GM23338 (cell line): ENCODE measurements around the gene MAPK13. TPM values are rescaled to one million over a fixed set of nuclear protein-coding genes. Genes with fewer than 3 reads are reported as not detected.
"Not testable (repeated sequence)": the region's sequence is repeated elsewhere in the genome, so short reads cannot be mapped to it uniquely, and the experiment has no call there.

Source experiments
- ATAC-seq: fragments of 200-7000 bp; cut with Tn5 transposase; 3 replicates; pipeline ENCODE4 v1.9.1; 2020
- DNase-seq: peaks from one replicate; pipeline ENCODE4 v3.0.0-alpha.2; 2015; ENCODE audit warnings: low spot score
- H2AFZ ChIP-seq: fragments of 200-600 bp; sonication (generic); 2 replicates; pipeline ENCODE4 v1.8.0; 2016; ENCODE audit warnings: antibody characterized with exemption, mild to moderate bottlenecking, moderate library complexity
- H3F3A ChIP-seq: fragments of 200-600 bp; sonication (generic); replicated peaks from 2 replicates; pipeline ENCODE4 v1.8.0; 2017; ENCODE audit warnings: antibody characterized with exemption, mixed run types, low read depth
- H3K27ac ChIP-seq: fragments of 200-600 bp; sonication (generic); 2 replicates; pipeline ENCODE4 v1.6.1; 2016; ENCODE audit warnings: low read depth
- H3K27me3 ChIP-seq: fragments of 200-600 bp; sonication (generic); 2 replicates; pipeline ENCODE4 v1.8.0; 2016; ENCODE audit warnings: mild to moderate bottlenecking, mixed run types, moderate library complexity; ENCODE audit not compliant: insufficient read depth
- H3K36me3 ChIP-seq: fragments of 200-600 bp; sonication (generic); 2 replicates; pipeline ENCODE4 v1.8.0; 2016; ENCODE audit warnings: mild to moderate bottlenecking; ENCODE audit not compliant: insufficient read depth
- H3K4me1 ChIP-seq: fragments of 200-600 bp; sonication (generic); 2 replicates; pipeline ENCODE4 v1.8.0; 2016; ENCODE audit warnings: mild to moderate bottlenecking, moderate library complexity; ENCODE audit not compliant: insufficient read depth
- H3K4me2 ChIP-seq: fragments of 200-600 bp; sonication (generic); 2 replicates; pipeline ENCODE4 v1.7.1; 2017; ENCODE audit warnings: mixed run types
- H3K4me3 ChIP-seq: fragments of 200-600 bp; sonication (generic); 2 replicates; pipeline ENCODE4 v1.6.1; 2016; ENCODE audit warnings: mixed run types
- H3K79me2 ChIP-seq: fragments of 200-600 bp; sonication (generic); replicated peaks from 2 replicates; pipeline ENCODE4 v1.8.0; 2017; ENCODE audit warnings: mild to moderate bottlenecking; ENCODE audit not compliant: insufficient read depth
- H3K9me2 ChIP-seq: fragments of 200-600 bp; sonication (generic); 2 replicates; pipeline ENCODE4 v1.8.0; 2017; ENCODE audit not compliant: insufficient read depth
- H4K20me1 ChIP-seq: fragments of 200-600 bp; sonication (generic); replicated peaks from 2 replicates; pipeline ENCODE4 v1.8.0; 2017; ENCODE audit warnings: mild to moderate bottlenecking; ENCODE audit not compliant: insufficient read depth
- H3K27ac Mint-ChIP-seq: 2 replicates; pipeline ENCODE4 v1.8.0; 2020; ENCODE audit warnings: inconsistent platforms, mild to moderate bottlenecking, moderate library complexity, mixed read lengths
- H3K27me3 Mint-ChIP-seq: 3 replicates; pipeline ENCODE4 v1.8.0; 2022; ENCODE audit warnings: low read depth, mild to moderate bottlenecking, moderate library complexity, mixed read lengths, inconsistent platforms; ENCODE audit not compliant: insufficient read depth, poor library complexity
- H3K36me3 Mint-ChIP-seq: 3 replicates; pipeline ENCODE4 v1.8.0; 2021; ENCODE audit warnings: low read depth, mild to moderate bottlenecking, inconsistent platforms, moderate library complexity, mixed read lengths
- H3K4me1 Mint-ChIP-seq: 3 replicates; pipeline ENCODE4 v1.8.0; 2020; ENCODE audit warnings: mild to moderate bottlenecking, inconsistent platforms, mixed read lengths
- H3K4me3 Mint-ChIP-seq: 3 replicates; pipeline ENCODE4 v1.8.0; 2021; ENCODE audit warnings: moderate library complexity, mild to moderate bottlenecking, inconsistent platforms, mixed read lengths
- H3K9me3 Mint-ChIP-seq: 3 replicates; pipeline ENCODE4 v1.8.0; 2020; ENCODE audit warnings: moderate library complexity, mild to moderate bottlenecking, inconsistent platforms, mixed read lengths
- CREB1 ChIP-seq: fragments of 250-450 bp; sonication (Bioruptor Pico); IDR thresholded peaks from 2 replicates; pipeline ENCODE4 v1.5.0; 2020; ENCODE audit warnings: low read depth, mild to moderate bottlenecking, moderate library complexity
- JUNB ChIP-seq: IDR thresholded peaks from one replicate; pipeline ENCODE4 v1.6.1; 2016; ENCODE audit warnings: antibody characterized with exemption; ENCODE audit not compliant: unreplicated experiment
- POLR2AphosphoS5 ChIP-seq: IDR thresholded peaks from 2 replicates; pipeline ENCODE4 v1.6.1; 2016; ENCODE audit warnings: antibody characterized with exemption, low read depth
- ZNF331 ChIP-seq: fragments of 250-450 bp; sonication (Bioruptor Pico); IDR thresholded peaks from 2 replicates; pipeline ENCODE4 v1.5.0; 2020; ENCODE audit warnings: low read depth, mild to moderate bottlenecking, moderate library complexity
- ZNF462 ChIP-seq: fragments of 250-450 bp; sonication (Bioruptor Pico); IDR thresholded peaks from 2 replicates; pipeline ENCODE4 v1.5.0; 2020; ENCODE audit warnings: mild to moderate bottlenecking, moderate library complexity
- polyA plus RNA-seq: library from polyadenylated mRNA; unstranded; fragments of >200 nt; fragmentation: Nextera tagmentation; extraction: Ambion mirVana; gene quantifications from 2 replicates; pipeline ENCODE4 v1.2.1, GENCODE V29; 2016
- total RNA-seq: library from RNA; depleted of rRNA; stranded (reverse); fragments of >200 nt; shearing (Covaris generic); gene quantifications from 2 replicates; pipeline ENCODE4 v1.2.3, GENCODE V29; 2014
- TF ChIP-seq, protein P1 (sequence below), 2 experiments: fragments of 200-600 bp in 1 of 2; sonication (generic) in 1 of 2; conservative IDR thresholded peaks; 2 replicates each; pipeline versions ENCODE4 v1.5.1 to v1.6.1; 2016 to 2017; ENCODE audit warnings: antibody characterized with exemption in 2 of 2, low read depth in 2 of 2, mild to moderate bottlenecking in 2 of 2, moderate library complexity in 1 of 2
- TF ChIP-seq, protein P2 (sequence below): IDR thresholded peaks from one replicate; pipeline ENCODE4 v1.6.1; 2018; ENCODE audit warnings: antibody characterized with exemption; ENCODE audit not compliant: unreplicated experiment

MAPK13 gene
- total and polyA plus RNA-seq, 2 experiments from 2014 or later: 6.3 to 12.3 TPM

- Histone ChIP-seq H4K20me1 (no peaks in the 10 kb centered on the region; the same call in 1 of the 2 replicates), H3K79me2 (no peaks in the 10 kb centered on the region), H3K4me2 (no peak overlapping the region), H2AFZ (no peak overlapping the region), H3K27me3 (no peaks in the 10 kb centered on the region), H3K4me1 (peaks cover 12% of the 10 kb centered on the region), H3K4me3 (no peak overlapping the region), H3K36me3 (no peaks in the 10 kb centered on the region), H3K9me2 (no peaks in the 10 kb centered on the region), H3K27ac (no peak overlapping the region), H3F3A (no peaks in the 10 kb centered on the region)
- no peaks in the 10 kb centered on the region for H3K36me3 Mint-ChIP-seq
- H3K9me3 Mint-ChIP-seq: no peaks in the 10 kb centered on the region
- TF ChIP-seq JUNB (no peak), ZNF462 (CRISPR knock-in tag) (no peak), ZNF331 (CRISPR knock-in tag) (no peak), CREB1 (peak; percentile 18; the same call in 1 of the 2 replicates), POLR2AphosphoS5 (0 out of 2 replicates have a peak, but pooled peaks have one; percentile 18)
- TF ChIP-seq, protein P1, sequence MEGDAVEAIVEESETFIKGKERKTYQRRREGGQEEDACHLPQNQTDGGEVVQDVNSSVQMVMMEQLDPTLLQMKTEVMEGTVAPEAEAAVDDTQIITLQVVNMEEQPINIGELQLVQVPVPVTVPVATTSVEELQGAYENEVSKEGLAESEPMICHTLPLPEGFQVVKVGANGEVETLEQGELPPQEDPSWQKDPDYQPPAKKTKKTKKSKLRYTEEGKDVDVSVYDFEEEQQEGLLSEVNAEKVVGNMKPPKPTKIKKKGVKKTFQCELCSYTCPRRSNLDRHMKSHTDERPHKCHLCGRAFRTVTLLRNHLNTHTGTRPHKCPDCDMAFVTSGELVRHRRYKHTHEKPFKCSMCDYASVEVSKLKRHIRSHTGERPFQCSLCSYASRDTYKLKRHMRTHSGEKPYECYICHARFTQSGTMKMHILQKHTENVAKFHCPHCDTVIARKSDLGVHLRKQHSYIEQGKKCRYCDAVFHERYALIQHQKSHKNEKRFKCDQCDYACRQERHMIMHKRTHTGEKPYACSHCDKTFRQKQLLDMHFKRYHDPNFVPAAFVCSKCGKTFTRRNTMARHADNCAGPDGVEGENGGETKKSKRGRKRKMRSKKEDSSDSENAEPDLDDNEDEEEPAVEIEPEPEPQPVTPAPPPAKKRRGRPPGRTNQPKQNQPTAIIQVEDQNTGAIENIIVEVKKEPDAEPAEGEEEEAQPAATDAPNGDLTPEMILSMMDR (conservative IDR thresholded peaks at IDR 0.05; ENCODE audit: low read depth in 2 of 2): peak; percentile 64 to 86
- TF ChIP-seq, protein P2, sequence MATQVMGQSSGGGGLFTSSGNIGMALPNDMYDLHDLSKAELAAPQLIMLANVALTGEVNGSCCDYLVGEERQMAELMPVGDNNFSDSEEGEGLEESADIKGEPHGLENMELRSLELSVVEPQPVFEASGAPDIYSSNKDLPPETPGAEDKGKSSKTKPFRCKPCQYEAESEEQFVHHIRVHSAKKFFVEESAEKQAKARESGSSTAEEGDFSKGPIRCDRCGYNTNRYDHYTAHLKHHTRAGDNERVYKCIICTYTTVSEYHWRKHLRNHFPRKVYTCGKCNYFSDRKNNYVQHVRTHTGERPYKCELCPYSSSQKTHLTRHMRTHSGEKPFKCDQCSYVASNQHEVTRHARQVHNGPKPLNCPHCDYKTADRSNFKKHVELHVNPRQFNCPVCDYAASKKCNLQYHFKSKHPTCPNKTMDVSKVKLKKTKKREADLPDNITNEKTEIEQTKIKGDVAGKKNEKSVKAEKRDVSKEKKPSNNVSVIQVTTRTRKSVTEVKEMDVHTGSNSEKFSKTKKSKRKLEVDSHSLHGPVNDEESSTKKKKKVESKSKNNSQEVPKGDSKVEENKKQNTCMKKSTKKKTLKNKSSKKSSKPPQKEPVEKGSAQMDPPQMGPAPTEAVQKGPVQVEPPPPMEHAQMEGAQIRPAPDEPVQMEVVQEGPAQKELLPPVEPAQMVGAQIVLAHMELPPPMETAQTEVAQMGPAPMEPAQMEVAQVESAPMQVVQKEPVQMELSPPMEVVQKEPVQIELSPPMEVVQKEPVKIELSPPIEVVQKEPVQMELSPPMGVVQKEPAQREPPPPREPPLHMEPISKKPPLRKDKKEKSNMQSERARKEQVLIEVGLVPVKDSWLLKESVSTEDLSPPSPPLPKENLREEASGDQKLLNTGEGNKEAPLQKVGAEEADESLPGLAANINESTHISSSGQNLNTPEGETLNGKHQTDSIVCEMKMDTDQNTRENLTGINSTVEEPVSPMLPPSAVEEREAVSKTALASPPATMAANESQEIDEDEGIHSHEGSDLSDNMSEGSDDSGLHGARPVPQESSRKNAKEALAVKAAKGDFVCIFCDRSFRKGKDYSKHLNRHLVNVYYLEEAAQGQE: no peak
- peaks cover 22% of the 10 kb centered on the region for H3K4me1 Mint-ChIP-seq
- no peak overlapping the region for H3K27ac Mint-ChIP-seq
- H3K4me3 Mint-ChIP-seq: no peak overlapping the region
- DNase-seq (peak; percentile 94), ATAC-seq (peak; percentile 89)
- peaks cover 5% of the 10 kb centered on the region for H3K27me3 Mint-ChIP-seq
These were observed 6.8 kb upstream of the MAPK13 start for GRCh38 chr6:36123270-36124139.

DNA sequence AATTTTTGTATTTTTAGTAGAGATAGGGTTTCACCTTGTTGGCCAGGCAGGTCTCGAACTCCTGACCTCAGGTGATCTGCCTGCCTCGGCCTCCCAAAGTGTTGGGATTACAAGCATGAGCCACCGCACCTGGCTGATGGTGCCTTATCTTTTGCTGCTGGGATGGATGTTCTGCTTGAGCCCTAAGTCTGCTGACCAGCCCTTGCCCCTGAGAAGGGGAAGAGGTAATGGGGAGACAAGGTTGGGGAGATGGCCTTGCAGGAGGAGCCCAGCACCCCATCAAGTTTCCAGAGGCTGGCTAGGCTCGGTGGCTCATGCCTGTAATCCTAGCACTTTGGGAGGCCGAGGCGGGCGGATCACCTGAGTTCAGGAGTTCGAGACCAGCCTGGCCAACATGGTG, 6.0 kb upstream of the MAPK13 start:
- DNase-seq, H3K79me2 ChIP-seq, H3K4me2 ChIP-seq, H3K4me3 Mint-ChIP-seq, H3K9me2 ChIP-seq, H3K27me3 Mint-ChIP-seq, H4K20me1 ChIP-seq, H2AFZ ChIP-seq, H3K36me3 Mint-ChIP-seq, H3K27ac ChIP-seq, H3K9me3 Mint-ChIP-seq, ATAC-seq, H3K36me3 ChIP-seq, H3K27me3 ChIP-seq, H3K4me3 ChIP-seq, H3K27ac Mint-ChIP-seq, H3F3A ChIP-seq: not testable (repeated sequence)
- H3K4me1 ChIP-seq: peaks cover 12% of the 10 kb centered on the region
- peaks cover 22% of the 10 kb centered on the region for H3K4me1 Mint-ChIP-seq
